ENCODE data around the gene GNPDA1. TPM values are rescaled to one million over a fixed set of nuclear protein-coding genes. Genes with fewer than 3 reads are reported as not detected.

GNPDA1 gene
- total RNA-seq, 2 donors from 2014 or later: 11.4 to 42.2 TPM

GRCh38 chr5:141989720-141990119, 23.1 kb downstream of the GNPDA1 start:
- ATAC-seq (no peak), DNase-seq (no peak)
- H3K27ac ChIP-seq: no peak overlapping the region
- no peaks in the 10 kb centered on the region for H3K27me3 ChIP-seq
- 0 to 42% methylated on average over 1 of the region's 1 CpG for WGBS, 2 donors
- no peaks in the 10 kb centered on the region for H3K9me3 ChIP-seq
- no peak for TF ChIP-seq POLR2A (IDR thresholded peaks at IDR 0.05)
- TF ChIP-seq, protein P1, sequence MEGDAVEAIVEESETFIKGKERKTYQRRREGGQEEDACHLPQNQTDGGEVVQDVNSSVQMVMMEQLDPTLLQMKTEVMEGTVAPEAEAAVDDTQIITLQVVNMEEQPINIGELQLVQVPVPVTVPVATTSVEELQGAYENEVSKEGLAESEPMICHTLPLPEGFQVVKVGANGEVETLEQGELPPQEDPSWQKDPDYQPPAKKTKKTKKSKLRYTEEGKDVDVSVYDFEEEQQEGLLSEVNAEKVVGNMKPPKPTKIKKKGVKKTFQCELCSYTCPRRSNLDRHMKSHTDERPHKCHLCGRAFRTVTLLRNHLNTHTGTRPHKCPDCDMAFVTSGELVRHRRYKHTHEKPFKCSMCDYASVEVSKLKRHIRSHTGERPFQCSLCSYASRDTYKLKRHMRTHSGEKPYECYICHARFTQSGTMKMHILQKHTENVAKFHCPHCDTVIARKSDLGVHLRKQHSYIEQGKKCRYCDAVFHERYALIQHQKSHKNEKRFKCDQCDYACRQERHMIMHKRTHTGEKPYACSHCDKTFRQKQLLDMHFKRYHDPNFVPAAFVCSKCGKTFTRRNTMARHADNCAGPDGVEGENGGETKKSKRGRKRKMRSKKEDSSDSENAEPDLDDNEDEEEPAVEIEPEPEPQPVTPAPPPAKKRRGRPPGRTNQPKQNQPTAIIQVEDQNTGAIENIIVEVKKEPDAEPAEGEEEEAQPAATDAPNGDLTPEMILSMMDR (IDR thresholded peaks at IDR 0.05): no peak
- intact Hi-C loops (cut with DNase I): no loop called here
- H3K36me3 ChIP-seq (replicated peaks in 1 of 2; ENCODE audit: insufficient read depth in 1 of 2, low read depth in 2 of 2): peaks cover 0 to 16% of the 10 kb centered on the region in 2 donors
- H3K4me3 ChIP-seq: no peak overlapping the region
- peaks cover 3% of the 10 kb centered on the region for H3K4me1 ChIP-seq

DNA sequence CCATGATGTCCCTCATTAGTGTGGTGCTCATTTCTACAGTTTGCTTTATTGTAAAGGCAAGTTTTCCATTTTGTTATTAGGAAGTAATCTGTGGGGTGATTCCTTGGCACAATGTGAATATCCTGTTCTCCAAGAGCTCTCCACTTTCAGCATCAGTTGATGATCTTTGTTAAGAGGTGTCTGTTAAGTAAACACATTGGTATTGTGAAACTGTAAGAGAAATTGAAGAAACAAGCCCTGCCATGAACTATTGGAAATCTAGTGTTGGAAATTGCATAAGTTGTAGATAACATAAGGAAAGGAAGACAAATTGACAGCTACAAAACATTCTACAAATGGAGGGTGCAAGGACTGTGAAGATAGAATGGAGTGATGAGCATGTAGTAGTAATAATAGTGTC, 26.8 kb downstream of the GNPDA1 start:
- TF ChIP-seq, protein P1 (IDR thresholded peaks at IDR 0.05): no peak
- no peak for TF ChIP-seq POLR2A (IDR thresholded peaks at IDR 0.05)
- Histone ChIP-seq H3K27ac (no peak overlapping the region), H3K27me3 (no peaks in the 10 kb centered on the region), H3K36me3 (replicated peaks in 1 of 2; ENCODE audit: insufficient read depth in 1 of 2, low read depth in 2 of 2) (peaks cover 0 to 20% of the 10 kb centered on the region in 2 donors), H3K4me3 (no peak overlapping the region), H3K4me1 (no peaks in the 10 kb centered on the region), H3K9me3 (no peaks in the 10 kb centered on the region)
- intact Hi-C loops (cut with DNase I): no loop called here
- DNase-seq (no peak), ATAC-seq (no peak)

DNA sequence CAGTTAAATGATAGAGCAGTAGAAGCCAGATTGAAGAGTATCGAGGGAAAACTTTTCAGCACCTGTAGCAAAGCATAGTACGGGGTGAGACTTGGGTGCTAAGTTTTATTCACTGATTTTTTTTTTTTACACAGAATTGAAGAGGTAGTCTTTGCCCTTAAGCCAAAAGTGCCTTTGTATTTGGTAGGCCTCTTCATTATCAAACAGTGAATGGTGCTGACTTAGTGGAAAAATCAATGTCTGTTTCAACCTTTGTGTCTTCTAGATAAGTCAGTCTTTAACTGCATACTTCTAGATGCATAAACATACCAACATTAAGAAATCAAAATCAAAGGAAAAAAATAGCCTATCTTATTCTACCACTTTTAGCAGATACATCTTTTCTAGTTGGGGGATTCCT, 30.2 kb downstream of the GNPDA1 start:
- H3K4me1 ChIP-seq: no peaks in the 10 kb centered on the region
- H3K27me3 ChIP-seq: no peaks in the 10 kb centered on the region
- ATAC-seq (no peak), DNase-seq (no peak)
- 28 to 39% methylated on average over 2 of the region's 2 CpGs for WGBS, 2 donors
- no peaks in the 10 kb centered on the region for H3K9me3 ChIP-seq
- peaks cover 0 to 41% of the 10 kb centered on the region in 2 donors for H3K36me3 ChIP-seq (replicated peaks in 1 of 2; ENCODE audit: insufficient read depth in 1 of 2, low read depth in 2 of 2)
- intact Hi-C loops (cut with DNase I): no loop called here
- no peak overlapping the region for H3K4me3 ChIP-seq
- no peak overlapping the region for H3K27ac ChIP-seq
- TF ChIP-seq POLR2A (IDR thresholded peaks at IDR 0.05): no peak
- TF ChIP-seq, protein P1 (IDR thresholded peaks at IDR 0.05): no peak

DNA sequence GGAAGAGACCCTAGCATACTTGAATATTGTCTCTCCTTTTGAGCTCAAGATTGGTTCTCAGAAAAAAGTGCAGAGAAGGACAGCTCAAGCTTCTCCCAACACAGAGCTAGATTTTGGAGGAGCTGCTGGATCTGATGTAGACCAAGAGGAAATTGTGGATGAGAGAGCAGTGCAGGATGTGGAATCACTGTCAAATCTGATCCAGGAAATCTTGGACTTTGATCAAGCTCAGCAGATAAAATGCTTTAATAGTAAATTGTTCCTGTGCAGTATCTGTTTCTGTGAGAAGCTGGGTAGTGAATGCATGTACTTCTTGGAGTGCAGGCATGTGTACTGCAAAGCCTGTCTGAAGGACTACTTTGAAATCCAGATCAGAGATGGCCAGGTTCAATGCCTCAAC, 34.4 kb downstream of the GNPDA1 start:
- Histone ChIP-seq H3K4me3 (no peak overlapping the region), H3K4me1 (no peaks in the 10 kb centered on the region), H3K9me3 (no peaks in the 10 kb centered on the region), H3K27me3 (no peaks in the 10 kb centered on the region), H3K36me3 (replicated peaks in 1 of 2; ENCODE audit: insufficient read depth in 1 of 2, low read depth in 2 of 2) (peaks cover 0 to 34% of the 10 kb centered on the region in 2 donors), H3K27ac (no peak overlapping the region)
- DNase-seq (no peak), ATAC-seq (no peak)
- no peak for TF ChIP-seq POLR2A (IDR thresholded peaks at IDR 0.05)
- TF ChIP-seq, protein P1 (IDR thresholded peaks at IDR 0.05): no peak
- intact Hi-C loops (cut with DNase I): no loop called here

GRCh38 chr5:141976176-141976575, 36.7 kb downstream of the GNPDA1 start:
- DNase-seq: no peak
- no peak for ATAC-seq
- TF ChIP-seq, protein P1 (IDR thresholded peaks at IDR 0.05): no peak
- TF ChIP-seq POLR2A (IDR thresholded peaks at IDR 0.05): no peak
- 94 to 97% methylated on average over 6 of the region's 6 CpGs for WGBS, 2 donors
- H3K27ac ChIP-seq: no peak overlapping the region
- H3K4me3 ChIP-seq: no peak overlapping the region
- no peaks in the 10 kb centered on the region for H3K4me1 ChIP-seq
- intact Hi-C loops (cut with DNase I): no loop called here
- no peaks in the 10 kb centered on the region for H3K27me3 ChIP-seq
- no peaks in the 10 kb centered on the region for H3K9me3 ChIP-seq
- peaks cover 0 to 30% of the 10 kb centered on the region in 2 donors for H3K36me3 ChIP-seq (replicated peaks in 1 of 2; ENCODE audit: insufficient read depth in 1 of 2, low read depth in 2 of 2)

Measured in body of pancreas (tissue), 4 donors.